ENCODE data around the gene ADNP. TPM values are rescaled to one million over a fixed set of nuclear protein-coding genes. Genes with fewer than 3 reads are reported as not detected.

Gene ADNP
- total RNA-seq, 2 experiments from 2014 or later: 75.1 to 77.6 TPM

GRCh38 chr20:50911716-50912115 lies 19.5 kb downstream of the ADNP start:
- Mint-ChIP-seq H3K4me3 (no peak overlapping the region), H3K27ac (peak overlapping the region; percentile 21), H3K27me3 (no peaks in the 10 kb centered on the region), H3K36me3 (peaks cover 35% of the 10 kb centered on the region), H3K4me1 (peaks cover 50% of the 10 kb centered on the region), H3K9me3 (no peaks in the 10 kb centered on the region)
- DNase-seq (no peak), ATAC-seq (ENCODE audit: low read depth) (no peak)
- POLR2A ChIA-PET: no interaction called here

DNA sequence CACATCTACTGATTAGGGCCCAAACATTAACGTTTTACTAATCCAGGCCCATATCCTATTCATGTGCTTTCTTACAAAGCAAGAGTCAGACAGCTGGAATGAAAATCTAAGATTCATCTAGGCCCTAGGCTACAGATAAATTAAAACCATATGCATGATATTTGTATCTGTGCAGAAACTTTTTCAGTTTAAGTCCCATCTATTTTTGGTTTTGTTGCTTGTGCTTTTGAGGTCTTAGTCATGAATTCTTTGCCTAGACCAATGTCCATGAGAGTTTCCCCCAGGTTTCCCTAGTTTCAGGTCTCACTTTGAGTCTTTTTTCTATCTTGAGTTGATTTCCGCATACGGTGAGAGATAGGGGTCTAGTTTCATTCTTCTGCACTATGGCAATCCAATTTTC lies 20.2 kb downstream of the ADNP start:
- ATAC-seq (ENCODE audit: low read depth) (no peak), DNase-seq (no peak)
- no peaks in the 10 kb centered on the region for H3K27me3 Mint-ChIP-seq
- POLR2A ChIA-PET: no interaction called here
- H3K27ac Mint-ChIP-seq: peak overlapping the region; percentile 21
- peaks cover 46% of the 10 kb centered on the region for H3K4me1 Mint-ChIP-seq
- H3K9me3 Mint-ChIP-seq: no peaks in the 10 kb centered on the region
- H3K36me3 Mint-ChIP-seq: peaks cover 33% of the 10 kb centered on the region
- no peak overlapping the region for H3K4me3 Mint-ChIP-seq

- Mint-ChIP-seq H3K9me3 (no peaks in the 10 kb centered on the region), H3K27me3 (no peaks in the 10 kb centered on the region), H3K36me3 (peaks cover 33% of the 10 kb centered on the region), H3K4me1 (peaks cover 40% of the 10 kb centered on the region), H3K4me3 (no peak overlapping the region), H3K27ac (peak overlapping the region; percentile 34)
- ATAC-seq (ENCODE audit: low read depth) (no peak), DNase-seq (no peak)
- POLR2A ChIA-PET: interaction anchor here (0.6 to 1.4 kb wide), 3 partner anchors 20 to 1212 kb away, joined by 3 to 5 read pairs (median 4); no protein-coding TSS in a partner anchor
Observed at GRCh38 chr20:50909413-50909812, 21.8 kb downstream of the ADNP start.

- DNase-seq (no peak), ATAC-seq (ENCODE audit: low read depth) (no peak)
- POLR2A ChIA-PET: no interaction called here
- Mint-ChIP-seq H3K4me3 (no peak overlapping the region), H3K27me3 (no peaks in the 10 kb centered on the region), H3K4me1 (peaks cover 14% of the 10 kb centered on the region), H3K9me3 (no peaks in the 10 kb centered on the region), H3K36me3 (peaks cover 26% of the 10 kb centered on the region), H3K27ac (no peak overlapping the region)
Observed at GRCh38 chr20:50904067-50904570, 27.1 kb downstream of the ADNP start.

DNA sequence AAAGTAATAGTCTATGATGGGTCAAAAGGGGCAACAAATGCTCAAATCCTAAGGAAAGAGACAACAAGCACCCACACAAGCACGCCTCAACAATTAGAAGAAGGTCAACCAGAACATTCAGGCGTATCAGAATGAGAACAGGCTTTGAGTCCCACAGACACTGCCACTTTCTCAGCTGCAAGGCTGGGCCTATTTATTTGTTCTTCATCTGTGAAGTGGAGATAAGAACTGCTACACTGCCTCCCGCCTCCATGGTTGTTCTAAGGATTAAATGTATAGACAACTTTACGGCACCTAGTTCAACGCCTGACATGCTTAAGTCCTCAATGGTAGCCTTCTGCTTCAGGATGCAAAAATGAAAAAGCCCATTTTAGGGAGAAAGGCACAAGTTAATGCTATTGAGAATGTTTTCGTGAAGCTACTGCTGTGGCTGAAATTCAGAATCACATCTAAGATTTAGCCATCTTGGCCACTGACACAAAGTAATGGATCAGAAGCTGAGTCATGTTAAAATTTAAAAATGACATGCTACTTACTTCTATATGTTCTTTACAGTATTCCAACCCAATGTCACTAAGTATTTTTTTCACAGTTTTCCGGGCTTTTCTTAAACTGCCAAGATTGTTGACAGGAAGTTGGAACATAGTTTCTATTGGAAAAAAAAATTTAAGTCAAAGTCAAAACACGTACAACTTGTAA lies 27.7 kb downstream of the ADNP start:
- Mint-ChIP-seq H3K9me3 (no peaks in the 10 kb centered on the region), H3K4me1 (peaks cover 14% of the 10 kb centered on the region), H3K4me3 (no peak overlapping the region), H3K27ac (no peak overlapping the region), H3K36me3 (peaks cover 25% of the 10 kb centered on the region), H3K27me3 (no peaks in the 10 kb centered on the region)
- DNase-seq (no peak), ATAC-seq (ENCODE audit: low read depth) (no peak)
- POLR2A ChIA-PET: no interaction called here

- POLR2A ChIA-PET: no interaction called here
- ATAC-seq (ENCODE audit: low read depth) (no peak), DNase-seq (no peak)
- Mint-ChIP-seq H3K4me1 (peaks cover 11% of the 10 kb centered on the region), H3K9me3 (no peaks in the 10 kb centered on the region), H3K27me3 (no peaks in the 10 kb centered on the region), H3K27ac (no peak overlapping the region), H3K36me3 (peaks cover 25% of the 10 kb centered on the region), H3K4me3 (no peak overlapping the region)
Observed at GRCh38 chr20:50901301-50901700, 29.9 kb downstream of the ADNP start.

- no peak overlapping the region for H3K27ac Mint-ChIP-seq
- peaks cover 25% of the 10 kb centered on the region for H3K36me3 Mint-ChIP-seq
- no peak overlapping the region for H3K4me3 Mint-ChIP-seq
Observed at GRCh38 chr20:50900261-50900660, 31.0 kb downstream of the ADNP start.

DNA sequence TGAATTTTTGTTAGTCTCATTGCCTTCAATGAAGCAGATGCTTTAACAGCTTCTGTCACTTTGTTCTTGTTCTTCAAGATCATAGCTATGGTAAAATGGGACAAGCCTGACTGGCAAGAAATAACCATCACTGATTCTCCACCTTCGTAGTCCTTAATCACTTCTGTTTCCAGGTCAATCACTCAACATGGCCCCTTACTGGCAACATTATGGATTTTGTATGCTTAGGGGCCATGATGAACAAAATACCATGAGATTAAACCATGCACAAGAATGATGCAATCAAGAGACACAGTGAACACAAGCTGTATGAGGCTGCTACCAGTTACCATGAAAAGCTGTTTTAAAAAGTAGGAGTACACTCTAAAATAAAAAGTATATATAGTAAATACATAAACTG lies 32.8 kb downstream of the ADNP start:
- H3K4me3 Mint-ChIP-seq: no peak overlapping the region
- ATAC-seq (ENCODE audit: low read depth) (no peak), DNase-seq (no peak)
- no peaks in the 10 kb centered on the region for H3K27me3 Mint-ChIP-seq
- POLR2A ChIA-PET: interaction anchor here (0.6 to 0.9 kb wide), 2 partner anchors 21 to 104 kb away, joined by 3 to 4 read pairs; no protein-coding TSS in a partner anchor
- H3K27ac Mint-ChIP-seq: peak overlapping the region; percentile 57
- no peaks in the 10 kb centered on the region for H3K9me3 Mint-ChIP-seq
- H3K36me3 Mint-ChIP-seq: peaks cover 33% of the 10 kb centered on the region
- H3K4me1 Mint-ChIP-seq: peaks cover 9% of the 10 kb centered on the region

More at GRCh38 chr20:50900261-50900660, 31.0 kb downstream of the ADNP start:
- POLR2A ChIA-PET: interaction anchor here (0.7 to 1.1 kb wide), 2 partner anchors 22 to 31 kb away, joined by 3 to 5 read pairs; partner anchors contain the start of gene ADNP
- Mint-ChIP-seq H3K4me1 (peaks cover 9% of the 10 kb centered on the region), H3K27me3 (no peaks in the 10 kb centered on the region), H3K9me3 (no peaks in the 10 kb centered on the region)
- no peak for DNase-seq
- ATAC-seq (ENCODE audit: low read depth): no peak

GRCh38 chr20:50895111-50895830 lies 36.0 kb downstream of the ADNP start:
- DNase-seq (no peak), ATAC-seq (ENCODE audit: low read depth) (no peak)
- Mint-ChIP-seq H3K4me1 (peaks cover 6% of the 10 kb centered on the region), H3K27me3 (no peaks in the 10 kb centered on the region), H3K36me3 (peaks cover 41% of the 10 kb centered on the region), H3K27ac (no peak overlapping the region), H3K4me3 (no peak overlapping the region), H3K9me3 (no peaks in the 10 kb centered on the region)
- POLR2A ChIA-PET: interaction anchor here (0.6 to 1.1 kb wide), 3 partner anchors 12 to 101 kb away, joined by 3 to 5 read pairs (median 3); partner anchors contain the start of gene BCAS4

- peaks cover 46% of the 10 kb centered on the region for H3K36me3 Mint-ChIP-seq
- POLR2A ChIA-PET: interaction anchor here (2.1 kb wide), 1 partner anchor 99 kb away, joined by 6 read pairs; the partner anchor contains the start of gene BCAS4
- ATAC-seq (ENCODE audit: low read depth): no peak
Observed at GRCh38 chr20:50893620-50894019, 37.6 kb downstream of the ADNP start.

DNA sequence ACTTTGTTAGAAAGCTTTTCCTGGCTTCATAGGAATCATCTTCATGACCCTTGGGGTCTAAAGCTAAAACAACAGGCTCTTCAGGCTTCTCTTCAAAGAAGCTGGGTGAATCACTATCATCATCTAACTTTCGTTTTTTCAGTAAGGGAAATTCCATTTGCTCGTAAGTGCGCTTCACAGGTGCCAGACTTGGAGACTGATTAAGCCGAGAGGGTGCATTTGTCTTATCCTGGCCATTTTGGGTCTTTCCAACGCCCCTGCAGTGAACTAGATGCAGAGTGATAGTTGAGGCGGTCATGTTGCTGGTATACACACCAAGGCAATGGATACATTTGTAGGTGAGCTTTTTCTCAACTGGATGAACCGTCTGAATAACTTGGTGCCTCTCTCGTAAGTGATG lies 38.8 kb downstream of the ADNP start:
- ATAC-seq (ENCODE audit: low read depth): no peak
- POLR2A ChIA-PET: interaction anchor here (1.1 to 2.1 kb wide), 2 partner anchors 37 to 98 kb away, joined by 3 to 6 read pairs; partner anchors contain the start of gene BCAS4
- Mint-ChIP-seq H3K9me3 (no peaks in the 10 kb centered on the region), H3K27me3 (no peaks in the 10 kb centered on the region), H3K27ac (peak overlapping the region; percentile 3), H3K4me3 (no peak overlapping the region), H3K4me1 (peaks cover 5% of the 10 kb centered on the region), H3K36me3 (peaks cover 39% of the 10 kb centered on the region)
- no peak for DNase-seq

More at GRCh38 chr20:50893620-50894019, 37.6 kb downstream of the ADNP start:
- DNase-seq: no peak
- H3K27ac Mint-ChIP-seq: no peak overlapping the region
- peaks cover 6% of the 10 kb centered on the region for H3K4me1 Mint-ChIP-seq
- no peaks in the 10 kb centered on the region for H3K27me3 Mint-ChIP-seq
- no peak overlapping the region for H3K4me3 Mint-ChIP-seq
- H3K9me3 Mint-ChIP-seq: no peaks in the 10 kb centered on the region

- peak overlapping the region; percentile 2 for H3K27ac Mint-ChIP-seq
- no peaks in the 10 kb centered on the region for H3K9me3 Mint-ChIP-seq
- ATAC-seq (ENCODE audit: low read depth) (no peak), DNase-seq (no peak)
- peaks cover 5% of the 10 kb centered on the region for H3K4me1 Mint-ChIP-seq
- no peak overlapping the region for H3K4me3 Mint-ChIP-seq
- peaks cover 37% of the 10 kb centered on the region for H3K36me3 Mint-ChIP-seq
- H3K27me3 Mint-ChIP-seq: no peaks in the 10 kb centered on the region
- POLR2A ChIA-PET: no interaction called here
Observed at GRCh38 chr20:50891138-50891537, 40.1 kb downstream of the ADNP start.

DNA sequence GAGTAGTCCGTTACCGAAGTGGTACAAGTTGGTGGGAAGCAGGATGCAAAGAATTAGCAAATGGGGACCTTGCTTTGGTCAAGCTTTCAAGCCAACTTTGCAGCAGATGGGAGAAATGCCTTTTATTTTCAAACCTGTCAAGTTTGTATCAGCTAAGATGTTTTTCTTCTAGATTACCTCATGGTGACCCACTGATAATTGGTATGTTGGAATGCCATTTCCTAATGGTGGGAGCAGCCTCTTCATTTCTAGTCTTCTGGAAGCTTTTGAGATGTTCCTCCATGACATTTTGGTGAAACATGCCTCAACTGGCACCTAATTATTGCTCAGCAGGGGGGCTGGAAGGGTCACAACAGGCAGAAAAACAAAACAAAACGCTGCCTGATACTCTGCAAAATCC lies 43.7 kb downstream of the ADNP start:
- no peaks in the 10 kb centered on the region for H3K27me3 Mint-ChIP-seq
- DNase-seq: no peak
- peaks cover 2% of the 10 kb centered on the region for H3K9me3 Mint-ChIP-seq
- H3K4me3 Mint-ChIP-seq: no peak overlapping the region
- ATAC-seq (ENCODE audit: low read depth): no peak
- H3K36me3 Mint-ChIP-seq: peaks cover 27% of the 10 kb centered on the region
- H3K27ac Mint-ChIP-seq: no peak overlapping the region
- POLR2A ChIA-PET: no interaction called here
- H3K4me1 Mint-ChIP-seq: peaks cover 3% of the 10 kb centered on the region

All from activated naive CD8-positive, alpha-beta T cell treated with anti-CD3 and anti-CD28 coated beads, Interleukin-2, amount 10 ng/mL, durations not matched to agents 7 days and 5 days (primary cell).